HEK293 (cell line): ENCODE results near the gene UBQLN1.
"Not testable (repeated sequence)": the region's sequence is repeated elsewhere in the genome, so short reads cannot be mapped to it uniquely, and the experiment has no call there.

Experiments used
- CTCF ChIP-seq: fragments of 450-650 bp; formaldehyde crosslinking; IDR thresholded peaks from 2 replicates; pipeline ENCODE4 v1.5.1; 2016; ENCODE audit warnings: missing biosample characterization, missing genetic modification characterization
- ZNF114 ChIP-seq: fragments of 450-650 bp; formaldehyde crosslinking; IDR thresholded peaks from 2 replicates; pipeline ENCODE4 v1.5.0; 2017; ENCODE audit warnings: missing biosample characterization, missing genetic modification characterization
- ZNF174 ChIP-seq: fragments of 450-650 bp; formaldehyde crosslinking; IDR thresholded peaks from 2 replicates; pipeline ENCODE4 v1.5.0; 2017; ENCODE audit warnings: missing biosample characterization, mild to moderate bottlenecking, missing genetic modification characterization

GRCh38 chr9:83728591-83729368, 21.0 kb upstream of the UBQLN1 start:
- TF ChIP-seq CTCF (tag by site-specific recombination); ZNF174; ZNF114 (tag by site-specific recombination): not testable (repeated sequence)
